DMS 273 (cell line): ENCODE data around the gene SPRR2E.
"Not testable (repeated sequence)": the region's sequence is repeated elsewhere in the genome, so short reads cannot be mapped to it uniquely, and the experiment has no call there.

Source experiments
- DNase-seq: peaks from one replicate; lab custom pipeline; 2025; ENCODE audit not compliant: unreplicated experiment; lab: John Stamatoyannopoulos, UW

The SPRR2E gene

DNA sequence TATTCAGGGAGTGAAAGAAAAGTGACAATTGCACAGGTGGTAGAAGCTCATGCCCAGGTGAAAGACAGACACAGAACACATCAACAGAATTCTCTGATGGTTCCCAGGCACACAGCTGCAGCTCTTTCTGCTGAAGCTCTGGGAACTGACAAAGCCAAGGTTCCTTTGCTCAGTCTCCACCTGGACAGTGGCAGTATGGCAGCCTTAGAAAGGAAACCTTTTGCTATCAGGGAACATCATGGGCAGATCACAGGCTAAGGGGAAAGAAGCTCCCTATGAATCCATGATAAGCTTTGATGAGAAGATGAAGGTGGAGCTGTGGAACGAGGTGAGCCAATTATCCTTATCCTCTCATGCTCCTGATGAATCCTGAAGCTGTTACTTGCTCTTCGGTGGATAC lies 24.1 kb downstream of the SPRR2E start:
- no peak for DNase-seq

GRCh38 chr1:153058826-153059784 lies 35.2 kb downstream of the SPRR2E start:
- no peak for DNase-seq

DNA sequence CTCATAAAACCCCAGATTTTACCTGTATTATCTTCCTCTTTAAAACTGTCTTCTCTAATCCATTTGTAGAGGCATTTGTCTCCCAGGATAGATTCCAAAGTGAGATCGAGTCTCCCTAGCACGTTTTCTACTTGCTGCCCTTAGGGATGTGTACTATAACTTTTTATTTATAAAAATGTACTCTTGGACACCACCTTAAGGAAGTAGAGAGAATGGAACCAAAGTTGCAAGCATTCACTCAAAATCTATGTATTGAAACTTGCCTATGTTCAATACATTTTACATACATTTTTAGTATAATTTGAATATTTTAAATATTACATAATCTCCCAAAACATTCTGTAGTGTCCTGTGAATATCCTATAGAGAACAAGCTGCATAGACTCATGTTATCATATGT lies 36.2 kb downstream of the SPRR2E start:
- DNase-seq: no peak

- no peak for DNase-seq
Measured at GRCh38 chr1:153057375-153057774, 37.0 kb downstream of the SPRR2E start, which contains the start of gene SPRR2A. SPRR2A (minus strand) TSS chr1:153057512; CDS start chr1:153056735, 777 bp downstream.

- not testable (repeated sequence) for DNase-seq
Measured at GRCh38 chr1:153056111-153056510, 38.2 kb downstream of the SPRR2E start.

DNA sequence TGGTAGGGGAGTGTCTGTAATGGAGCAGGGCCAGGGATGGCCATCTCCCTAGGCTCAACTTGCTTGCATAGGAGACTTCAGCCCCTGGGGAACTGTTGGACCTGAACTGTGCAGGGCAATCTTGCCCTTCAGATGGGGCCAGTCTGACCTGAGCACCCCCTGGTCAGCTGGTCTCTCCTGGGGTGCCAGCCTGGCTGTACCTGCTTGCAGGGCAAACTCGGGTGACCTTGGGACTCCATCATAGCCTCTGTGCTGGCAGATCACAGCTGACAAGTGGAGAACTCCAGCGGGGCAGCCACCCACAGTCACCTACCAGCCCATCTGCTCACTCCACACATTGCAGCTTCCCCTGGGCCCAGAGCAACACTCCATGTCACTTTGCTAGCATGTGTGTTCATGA lies 45.1 kb downstream of the SPRR2E start:
- no peak for DNase-seq
